ENCODE measurements around the gene RGPD3. TPM values are rescaled to one million over a fixed set of nuclear protein-coding genes. Genes with fewer than 3 reads are reported as not detected.

RGPD3 gene
- total RNA-seq: 0.65 and 1.2 TPM in 2 replicates

GRCh38 chr2:106468107-106468506, at the start of gene RGPD3:
Gene RGPD3, minus strand, starts transcription at chr2:106468413. Its CDS starts 125 bp downstream, at chr2:106468288.

GRCh38 chr2:106486551-106487385, 18.6 kb upstream of the RGPD3 start, which contains the start of gene CD8B2:
Gene CD8B2, plus strand, starts transcription at chr2:106487364. Its CDS starts 63 bp downstream, at chr2:106487427.

Other genes with a start within 250 kb of the RGPD3 start
- 0.13 and 0.43 TPM in 2 replicates for gene CD8B2, start 19.0 kb upstream of the RGPD3 start, total RNA-seq

Data from articular chondrocyte of knee joint (primary cell).